GM10266 (cell line): ENCODE data around the gene MLH1.

Experiments
- DNase-seq: peaks from one replicate; pipeline ENCODE4 v3.0.0; 2012; ENCODE audit errors: extremely low spot score
- CTCF ChIP-seq: IDR thresholded peaks from 2 replicates; pipeline ENCODE4 v1.5.1; 2012; ENCODE audit warnings: mild to moderate bottlenecking, low read depth; ENCODE audit not compliant: control insufficient read depth, insufficient read depth; ENCODE audit errors: missing control alignments

Gene MLH1

GRCh38 chr3:37071921-37072320, 78.6 kb downstream of the MLH1 start:
- DNase-seq: no peak
- no peak for TF ChIP-seq CTCF

- DNase-seq: no peak
Measured at GRCh38 chr3:37072892-37073291, 79.6 kb downstream of the MLH1 start.

GRCh38 chr3:37074178-37074577, 80.9 kb downstream of the MLH1 start:
- TF ChIP-seq CTCF: no peak
- no peak for DNase-seq

More at GRCh38 chr3:37072892-37073291, 79.6 kb downstream of the MLH1 start:
- no peak for TF ChIP-seq CTCF

- DNase-seq: no peak
- no peak for TF ChIP-seq CTCF
Measured at GRCh38 chr3:37075955-37076354, 82.6 kb downstream of the MLH1 start.

- no peak for TF ChIP-seq CTCF
- DNase-seq: no peak
Measured at GRCh38 chr3:37082317-37082716, 89.0 kb downstream of the MLH1 start.

- TF ChIP-seq CTCF: no peak
- DNase-seq: no peak
Measured at GRCh38 chr3:37086918-37087317, 93.6 kb downstream of the MLH1 start.

GRCh38 chr3:37087870-37088269, 94.6 kb downstream of the MLH1 start:
- DNase-seq: no peak
- no peak for TF ChIP-seq CTCF
